K562 (cell line): ENCODE results near the gene P4HTM. TPM values are rescaled to one million over a fixed set of nuclear protein-coding genes. Genes with fewer than 3 reads are reported as not detected.
A peak's percentile ranks its signal among the peaks of the same experiment; 100 is the strongest.

Source experiments
- C11orf30 ChIP-seq: fragments of 450-650 bp; IDR thresholded peaks from 2 replicates; pipeline ENCODE4 v1.6.1; 2016; ENCODE audit warnings: low read depth, mild to moderate bottlenecking
- CTBP1 ChIP-seq: fragments of 450-650 bp; IDR thresholded peaks from 2 replicates; pipeline ENCODE4 v1.6.1; 2016; ENCODE audit warnings: borderline replicate concordance
- FOXM1 ChIP-seq, 2 experiments: fragments of 450-650 bp in 1 of 2; sonication (generic) in 1 of 2; formaldehyde crosslinking in 1 of 2; IDR thresholded peaks; 2 replicates each; pipeline versions ENCODE4 v1.6.1 to v1.9.0; 2017 to 2022; ENCODE audit warnings: low read depth in 2 of 2, mild to moderate bottlenecking in 2 of 2, missing genetic modification reagents in 1 of 2, moderate library complexity in 1 of 2
- GATAD2A ChIP-seq: fragments of 450-650 bp; IDR thresholded peaks from 2 replicates; pipeline ENCODE4 v1.6.1; 2017
- LCOR ChIP-seq: sonication (generic); formaldehyde crosslinking; IDR thresholded peaks from 2 replicates; pipeline ENCODE4 v1.8.0; 2022; ENCODE audit warnings: mild to moderate bottlenecking, missing genetic modification reagents
- MEIS2 ChIP-seq: fragments of 450-650 bp; IDR thresholded peaks from 2 replicates; pipeline ENCODE4 v1.6.1; 2014; ENCODE audit warnings: mild to moderate bottlenecking; ENCODE audit not compliant: partially characterized antibody
- NCOA4 ChIP-seq: fragments of 450-650 bp; IDR thresholded peaks from 2 replicates; pipeline ENCODE4 v1.6.1; 2018; ENCODE audit warnings: mild to moderate bottlenecking; ENCODE audit not compliant: partially characterized antibody
- NKRF ChIP-seq: fragments of 450-650 bp; IDR thresholded peaks from 2 replicates; pipeline ENCODE4 v1.6.1; 2016; ENCODE audit warnings: borderline replicate concordance
- NRF1 ChIP-seq, 2 experiments: fragments of 450-650 bp; IDR thresholded peaks in 1 of 2; conservative IDR thresholded peaks in 1 of 2; 2 replicates each; pipeline ENCODE4 v1.6.1; 2014; ENCODE audit warnings: mild to moderate bottlenecking in 2 of 2
- POLR3A ChIP-seq: IDR thresholded peaks from 2 replicates; pipeline ENCODE4 v1.6.1; 2011; ENCODE audit warnings: borderline replicate concordance, mild to moderate bottlenecking, moderate library complexity; ENCODE audit not compliant: insufficient read length, insufficient read depth; ENCODE audit errors: extremely low read depth
- RCOR1 ChIP-seq, 2 experiments: IDR thresholded peaks; 2 replicates each; pipeline ENCODE4 v1.6.1; 2012; ENCODE audit warnings: low read depth in 2 of 2, low read length in 2 of 2, borderline replicate concordance in 1 of 2, improper control_type of control experiment in 1 of 2
- RNF2 ChIP-seq: sonication (generic); IDR thresholded peaks from 2 replicates; pipeline ENCODE4 v1.6.1; 2016
- SRSF7 ChIP-seq: fragments of 200-400 bp; formaldehyde crosslinking; optimal IDR thresholded peaks from 2 replicates; pipeline ENCODE3; 2017; ENCODE audit warnings: mild to moderate bottlenecking, low read depth, low read length
- TCF15 ChIP-seq: fragments of 250-450 bp; sonication (Bioruptor Pico); IDR thresholded peaks from 2 replicates; pipeline ENCODE4 v1.8.0; 2022; ENCODE audit warnings: moderate library complexity, mild to moderate bottlenecking, inconsistent platforms
- U2AF1 ChIP-seq: fragments of 200-400 bp; formaldehyde crosslinking; optimal IDR thresholded peaks from 2 replicates; pipeline ENCODE3; 2017; ENCODE audit warnings: mild to moderate bottlenecking, low read depth, low read length, moderate library complexity
- YBX1 ChIP-seq: fragments of 450-650 bp; IDR thresholded peaks from 2 replicates; pipeline ENCODE4 v1.7.1; 2016; ENCODE audit warnings: mild to moderate bottlenecking
- ZNF318 ChIP-seq, 2 experiments: fragments of 450-650 bp; IDR thresholded peaks; 2 replicates each; pipeline ENCODE4 v1.6.1; 2016; ENCODE audit warnings: mild to moderate bottlenecking in 2 of 2, borderline replicate concordance in 1 of 2, low read depth in 1 of 2, moderate library complexity in 1 of 2
- polyA plus RNA-seq, 8 experiments: library from polyadenylated mRNA; depleted of rRNA in 4 of 8; stranded (reverse) in 5 of 8; unstranded in 3 of 8; fragments of >200 nt; fragmentation: Nextera tagmentation in 2 of 8; fragmentation: Illumina TruSeq in 1 of 8; extraction: Ambion mirVana in 2 of 8; extraction: Trizol in 1 of 8; gene quantifications; 2 replicates each; pipeline versions ENCODE4 v1.2.1 to v1.2.3, GENCODE V29; 2011 to 2014; ENCODE audit warnings: inconsistent platforms in 1 of 8, missing spikeins in 1 of 8
- total RNA-seq, 7 experiments: library from RNA; depleted of rRNA in 6 of 7; stranded (reverse); fragments of >200 nt in 6 of 7; fragmentation: Illumina TruSeq in 2 of 7; extraction: Trizol in 2 of 7; gene quantifications; 2 replicates each; pipeline versions ENCODE4 v1.2.1 to v1.2.3, GENCODE V29; 2011 to 2021; ENCODE audit warnings: low replicate concordance in 1 of 7

The P4HTM gene
- total and polyA plus RNA-seq, 9 of the 15 experiments (the other 6 are each of a cell fraction or from before 2014, with no cell fraction given): 0.09 to 0.66 (median 0.25) TPM; not detected in 2

GRCh38 chr3:49021213-49021812 is 31.3 kb downstream of the P4HTM start (continued):
- TF ChIP-seq ZNF318 (IDR thresholded peaks at IDR 0.05; ENCODE audit: borderline replicate concordance in 1 of 2, low read depth in 1 of 2) (0 out of 4 replicates have a peak, but pooled peaks of 1 of the 2 experiments have one; percentile 39), TCF15 (CRISPR knock-in tag) (no peak), GATAD2A (no peak), CTBP1 (0 out of 2 replicates have a peak, but pooled peaks have one; percentile 62), RCOR1 (IDR thresholded peaks at IDR 0.05; ENCODE audit: borderline replicate concordance in 1 of 2, low read depth in 2 of 2, low read length in 2 of 2) (no peak), SRSF7 (no peak), RNF2 (peak; percentile 45), POLR3A (no peak), C11orf30 (no peak), NRF1 (conservative IDR thresholded peaks at IDR 0.05 in 1 of 2, IDR thresholded peaks at IDR 0.05 in 1 of 2) (no peak), NKRF (no peak), YBX1 (no peak), U2AF1 (no peak), NCOA4 (no peak), LCOR (CRISPR knock-in tag) (peak; percentile 43; the same call in 1 of the 2 replicates), MEIS2 (no peak), FOXM1 (IDR thresholded peaks at IDR 0.05; ENCODE audit: low read depth) (peak; percentile 65), FOXM1 (CRISPR knock-in tag; IDR thresholded peaks at IDR 0.05; ENCODE audit: low read depth) (no peak)
